ENCODE data around the gene TNIK.
A peak's percentile ranks its signal among the peaks of the same experiment; 100 is the strongest.

The TNIK gene

DNA sequence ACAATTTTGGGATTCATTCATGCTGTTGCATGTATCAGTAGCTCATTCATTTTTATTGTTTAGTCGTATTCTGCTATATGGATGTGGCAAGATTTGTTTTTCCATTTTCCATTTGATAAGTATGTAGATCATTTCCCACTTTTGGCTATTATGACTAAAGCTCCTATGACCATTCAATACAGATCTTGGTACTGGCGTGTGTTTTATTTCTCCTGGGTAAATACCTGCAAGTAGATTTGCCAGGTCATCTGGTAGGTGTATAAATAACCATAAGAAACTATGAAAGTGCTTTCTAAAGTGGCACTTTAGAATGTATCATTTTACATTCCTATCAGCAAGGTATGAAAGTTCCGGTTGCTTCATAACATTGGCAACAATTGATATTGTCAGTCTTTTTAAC lies 124.6 kb downstream of the TNIK start:
- DNase-seq, result no peak

GRCh38 chr3:171334465-171334811 lies 125.8 kb downstream of the TNIK start:
- DNase-seq, result no peak

DNA sequence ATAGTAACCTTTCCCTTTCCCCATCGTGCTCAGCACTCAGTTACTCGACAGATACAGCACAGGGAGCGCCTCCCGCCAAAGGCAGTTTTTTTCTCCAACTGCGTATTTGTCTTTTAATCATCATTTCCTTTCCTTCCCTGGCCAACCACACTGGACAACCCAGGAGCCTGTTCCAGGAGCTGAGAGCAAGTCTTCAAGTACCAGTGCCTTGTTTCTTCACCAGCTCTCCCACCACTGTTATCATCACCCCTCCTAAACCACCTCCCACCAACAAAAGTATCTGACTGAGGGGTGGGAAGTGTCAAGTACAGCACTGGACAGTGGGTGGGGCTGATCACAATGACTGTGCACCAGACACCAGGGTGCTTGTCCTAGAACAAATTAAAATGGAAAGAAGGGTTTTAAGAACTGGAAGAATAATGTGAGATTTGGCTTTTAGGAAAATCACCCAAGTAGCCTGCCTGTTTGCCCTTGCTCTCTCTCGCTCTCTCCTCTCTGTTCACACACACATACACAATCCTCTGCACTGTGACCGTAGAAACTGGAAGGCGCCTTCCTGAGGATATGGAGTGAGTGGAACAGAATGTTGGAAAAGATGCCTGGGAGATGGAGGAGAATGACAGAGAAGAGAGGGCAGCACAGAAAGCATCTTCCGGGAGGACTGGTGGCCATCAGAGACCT lies 126.3 kb downstream of the TNIK start:
- no peak for DNase-seq

GRCh38 chr3:171330938-171331337 lies 129.3 kb downstream of the TNIK start:
- DNase-seq, result no peak

- DNase-seq, result no peak
Measured at GRCh38 chr3:171329746-171330145, 130.5 kb downstream of the TNIK start.

GRCh38 chr3:171328419-171329082 lies 131.7 kb downstream of the TNIK start:
- peak; percentile 63 for DNase-seq

DNA sequence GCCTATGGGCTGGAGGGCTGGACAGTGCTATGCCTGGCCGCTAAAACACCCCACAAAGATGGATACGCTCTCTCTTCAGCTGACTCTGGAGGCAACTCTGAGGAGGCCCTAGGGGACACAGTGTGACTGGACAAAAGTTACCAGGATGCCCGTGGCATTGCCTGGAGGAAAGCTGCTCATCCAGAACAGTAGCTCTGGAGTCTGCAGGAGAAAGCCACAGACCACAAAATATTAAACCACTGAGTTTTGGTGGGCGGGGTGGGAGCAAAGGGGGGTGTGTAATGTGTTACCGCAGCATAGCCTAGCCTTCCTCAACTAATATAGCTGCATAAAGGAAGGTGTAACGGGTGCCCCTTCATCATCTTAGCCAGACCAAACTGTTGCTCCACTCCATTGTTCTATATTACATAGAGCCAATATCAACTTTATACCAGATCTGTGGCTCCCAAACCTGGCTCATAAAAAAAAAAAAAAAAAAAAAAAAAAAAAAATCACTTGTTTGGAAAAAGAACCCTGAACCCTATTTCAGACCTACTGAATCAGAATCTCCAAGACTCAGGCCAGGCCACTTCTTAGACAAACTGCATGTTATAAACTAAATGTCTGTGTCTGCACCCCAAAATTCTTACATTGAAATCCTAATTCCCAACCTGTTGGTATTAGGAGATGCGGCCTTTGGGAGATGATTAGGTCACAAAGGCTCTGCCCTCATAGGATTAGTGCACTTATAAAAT lies 132.6 kb downstream of the TNIK start:
- no peak for DNase-seq

DNA sequence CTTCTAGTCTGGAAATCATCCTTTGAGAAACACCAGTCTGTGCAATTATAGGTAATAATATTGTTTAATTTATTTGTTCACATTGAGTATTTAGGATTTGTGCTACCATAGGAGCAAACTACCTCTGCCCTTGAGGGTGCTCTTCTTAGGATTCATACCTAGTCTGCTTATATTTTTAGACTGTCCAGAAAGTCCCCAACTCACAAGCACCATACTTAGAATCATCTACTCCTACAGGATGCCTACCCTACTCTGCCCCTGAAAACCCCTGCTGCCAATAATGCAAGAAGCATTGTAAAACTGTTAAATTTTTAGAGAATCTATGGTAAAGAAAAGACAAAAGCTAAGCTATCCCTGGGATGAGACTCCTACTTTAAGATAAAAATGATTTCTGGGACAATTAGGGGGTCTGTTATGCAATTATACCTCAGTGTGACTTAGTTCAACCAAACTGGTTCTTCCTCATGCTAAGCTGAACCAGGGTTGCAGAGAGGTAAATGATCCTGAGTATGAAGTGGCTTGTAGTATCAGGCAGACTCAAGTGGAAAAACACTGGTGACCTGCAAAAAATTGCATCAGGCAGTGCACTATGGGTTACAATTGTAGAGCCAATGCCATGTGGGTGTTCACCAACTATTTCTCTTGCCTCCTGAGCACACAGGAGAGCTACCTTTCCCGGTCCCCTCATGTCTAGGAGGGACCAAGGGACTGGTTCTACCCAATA lies 133.3 kb downstream of the TNIK start:
- DNase-seq, result no peak

DNA sequence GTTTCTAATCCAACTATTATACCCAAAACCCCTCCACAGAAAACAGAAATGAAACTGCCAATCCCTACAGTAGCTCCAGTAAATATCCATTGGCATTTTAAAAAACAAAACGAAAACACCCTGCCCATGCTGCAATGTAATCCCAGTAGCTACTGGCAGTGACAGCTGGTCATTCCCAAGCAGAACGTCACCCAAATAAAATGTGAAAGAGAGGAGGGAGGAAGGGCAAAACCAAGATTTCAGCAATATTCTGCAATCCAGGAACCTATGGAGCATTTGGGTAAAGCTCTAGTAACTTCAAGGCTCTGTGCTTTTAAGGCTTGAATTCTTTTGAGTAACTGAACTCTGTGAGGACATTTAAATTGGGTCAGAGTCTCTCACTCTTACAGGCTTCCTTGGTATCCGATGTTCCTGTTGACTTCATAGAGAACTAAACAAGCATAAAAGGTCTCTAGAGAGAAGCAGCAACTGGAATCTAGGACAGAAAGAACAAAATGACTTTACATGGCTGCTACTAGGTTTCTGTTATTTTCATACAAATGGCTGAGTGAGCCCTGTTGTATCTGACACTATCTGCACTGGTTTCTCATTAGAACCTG lies 136.2 kb downstream of the TNIK start:
- no peak for DNase-seq

DNA sequence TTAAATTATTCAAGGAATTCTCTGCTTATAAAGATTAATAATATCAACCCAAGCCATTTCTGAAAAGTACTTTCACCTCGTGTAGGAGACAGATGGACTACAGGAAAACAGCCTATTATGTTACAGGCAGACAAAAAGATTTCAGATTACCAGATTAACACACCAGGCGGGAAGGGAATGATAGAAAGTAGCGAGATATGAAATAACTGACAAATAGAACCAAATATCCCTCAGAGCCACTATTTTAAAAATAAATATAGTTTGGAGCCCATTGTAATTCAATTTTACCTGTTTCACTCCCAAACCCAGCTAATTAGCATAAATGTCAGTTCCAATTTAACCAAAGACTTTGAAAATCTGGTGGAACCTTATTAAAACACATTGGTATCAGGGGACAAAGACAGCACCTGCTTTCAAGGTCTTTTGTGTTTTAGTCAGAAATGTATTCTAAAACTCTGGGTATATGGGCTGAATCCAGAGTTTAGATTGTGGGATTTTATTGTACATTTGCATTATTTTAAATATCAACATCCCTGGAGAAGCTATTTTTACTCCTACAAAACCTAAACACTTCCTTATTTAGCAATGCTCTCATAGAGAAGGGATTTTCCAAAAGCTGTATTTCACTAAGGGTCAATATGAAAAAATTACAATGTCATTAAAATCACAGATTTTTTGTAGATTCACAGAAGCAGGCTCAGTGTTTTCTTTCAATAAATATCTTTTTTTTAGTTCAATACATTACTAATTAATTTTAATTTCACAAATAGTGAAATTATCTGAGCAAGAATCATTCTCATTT lies 138.4 kb downstream of the TNIK start:
- DNase-seq, result no peak

DNA sequence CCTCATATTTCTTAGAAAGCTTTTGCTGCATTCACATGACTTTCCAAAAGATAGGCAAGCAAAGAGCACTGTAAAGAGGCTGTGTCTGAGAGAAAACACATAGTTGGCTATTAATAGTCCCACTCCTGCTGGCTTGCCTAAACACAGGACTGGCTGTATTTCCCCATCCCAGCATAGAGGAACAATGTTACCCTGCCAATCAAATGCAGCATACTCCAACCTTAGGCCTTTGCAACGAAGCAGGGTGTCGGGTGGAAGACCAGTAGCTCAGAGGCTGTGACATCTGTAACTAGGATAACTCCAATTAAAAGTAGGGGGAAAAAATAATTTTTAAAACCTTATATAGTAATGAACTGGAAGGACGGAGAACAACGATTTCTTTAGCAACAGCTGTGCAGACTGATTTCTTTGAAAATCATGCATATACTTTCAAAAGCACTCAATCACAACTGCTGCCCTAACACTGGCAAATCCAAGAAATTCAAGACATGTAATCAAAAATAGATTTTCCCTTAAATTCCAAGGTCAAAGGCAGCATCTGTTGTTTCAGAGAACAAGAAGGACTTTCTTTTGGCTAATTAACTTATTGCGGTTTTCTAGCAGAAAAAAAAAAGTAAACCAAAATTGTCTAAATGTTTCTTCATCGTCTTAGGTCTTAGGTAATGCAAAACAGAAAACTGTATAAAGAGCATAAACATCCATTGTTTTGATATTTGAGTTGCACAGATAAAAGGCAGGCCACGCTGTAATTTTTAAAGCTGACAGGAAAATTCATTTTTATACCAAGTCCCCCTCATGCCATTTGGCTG lies 139.3 kb downstream of the TNIK start:
- DNase-seq, result no peak

GRCh38 chr3:171317171-171317570 lies 143.0 kb downstream of the TNIK start:
- DNase-seq, result no peak

DNA sequence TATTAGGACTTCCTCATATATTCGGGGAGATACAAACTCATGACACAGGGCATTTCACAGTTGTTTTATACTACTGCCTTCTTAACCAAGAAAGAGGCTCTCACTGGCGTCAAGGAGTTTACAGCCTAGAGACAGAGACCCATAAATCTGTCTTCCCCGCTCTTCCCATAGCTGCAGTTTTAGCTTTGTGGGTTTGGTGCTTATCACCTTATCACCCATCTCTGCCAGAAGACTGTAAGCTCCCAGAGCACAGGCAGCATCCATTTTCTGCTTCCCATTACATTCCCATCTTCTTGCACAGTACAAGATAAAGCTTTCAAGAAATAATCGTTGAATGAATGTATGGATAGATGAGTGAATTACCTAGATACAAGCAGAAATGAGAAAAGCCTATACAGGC lies 144.3 kb downstream of the TNIK start:
- no peak for DNase-seq

GRCh38 chr3:171315101-171315500 lies 145.1 kb downstream of the TNIK start:
- no peak for DNase-seq

- no peak for DNase-seq
Measured at GRCh38 chr3:171314341-171314740, 145.9 kb downstream of the TNIK start.

GRCh38 chr3:171313702-171314101 lies 146.5 kb downstream of the TNIK start:
- no peak for DNase-seq

DNA sequence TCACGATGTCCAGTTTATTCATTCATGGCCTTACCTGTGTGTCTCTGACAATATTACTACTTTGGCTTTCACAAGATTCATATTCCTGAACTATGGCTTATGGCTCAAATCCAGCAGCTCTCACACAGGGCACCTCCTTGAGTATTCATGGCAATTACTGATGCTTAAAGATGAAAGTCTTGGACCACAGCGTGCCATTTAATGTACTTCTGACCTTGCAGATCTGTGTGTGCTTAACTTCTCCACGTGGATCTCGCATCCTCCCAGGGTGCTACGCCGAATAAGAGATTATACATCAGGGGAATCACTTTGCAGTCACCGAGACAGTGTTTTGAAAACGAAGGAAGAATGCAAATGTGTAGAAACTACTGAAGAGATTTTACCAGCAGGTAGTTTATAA lies 147.5 kb downstream of the TNIK start:
- no peak for DNase-seq

GRCh38 chr3:171311784-171312183 lies 148.4 kb downstream of the TNIK start:
- peak; percentile 15 for DNase-seq

DNA sequence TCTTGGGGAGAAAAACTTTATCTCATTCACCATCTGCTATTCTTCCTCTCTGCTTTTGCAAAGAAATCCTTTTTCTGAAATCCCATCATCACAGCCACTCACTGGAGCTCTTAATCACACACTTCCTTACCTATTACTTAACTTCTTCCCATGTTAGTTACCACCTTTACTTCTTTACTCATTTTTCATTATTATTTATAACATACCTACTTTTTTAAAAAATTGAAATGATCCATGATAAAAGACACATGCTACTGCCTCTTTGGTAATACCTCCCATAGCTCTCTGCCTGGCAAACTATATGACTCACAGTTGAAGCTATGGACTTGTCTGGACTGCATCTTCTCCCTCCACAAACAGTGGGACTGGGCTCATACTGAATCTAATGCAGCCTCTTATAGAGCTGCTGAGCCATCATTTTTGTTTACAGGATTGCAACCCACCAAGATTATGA lies 150.3 kb downstream of the TNIK start:
- DNase-seq, result no peak

GRCh38 chr3:171307988-171308387 lies 152.2 kb downstream of the TNIK start:
- DNase-seq, result no peak

GRCh38 chr3:171307046-171307585 lies 153.1 kb downstream of the TNIK start:
- DNase-seq, result no peak
